Measurements from ENCODE around the gene MR1. TPM values are rescaled to one million over a fixed set of nuclear protein-coding genes. Genes with fewer than 3 reads are reported as not detected.

Gene MR1
- total RNA-seq, result 0.62 TPM

DNA sequence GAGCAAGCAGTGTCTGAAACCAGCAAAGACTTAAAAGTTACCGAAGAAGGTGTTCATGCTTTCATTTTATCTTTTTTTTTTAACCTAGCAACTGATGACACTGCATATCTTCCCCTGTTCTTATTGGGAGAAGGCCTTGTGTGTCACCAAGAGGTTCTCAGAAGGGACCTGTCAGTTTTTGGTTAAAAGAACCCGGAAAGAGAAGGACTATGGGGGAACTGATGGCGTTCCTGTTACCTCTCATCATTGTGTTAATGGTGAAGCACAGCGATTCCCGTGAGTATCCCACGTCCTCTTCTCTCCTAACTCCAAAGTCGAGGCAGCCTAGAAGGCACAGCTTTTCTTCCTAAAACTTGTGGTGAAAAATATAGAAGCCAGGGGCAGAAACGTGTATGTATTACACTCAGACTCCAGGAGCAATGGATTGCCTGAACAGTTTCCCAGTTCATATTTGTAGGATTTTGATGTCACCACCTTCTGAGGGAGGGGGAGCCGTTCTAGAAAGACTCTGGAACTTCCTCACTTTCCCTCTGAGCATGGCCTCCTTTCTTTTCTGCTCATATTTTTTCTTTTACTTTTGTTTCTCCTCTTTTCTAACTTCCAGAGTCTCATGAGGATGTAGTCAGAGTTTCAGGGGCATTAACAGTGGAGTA lies at the start of gene MR1:
MR1 (plus strand) TSS at position 185 of the 653 bp plus-strand sequence; CDS start at position 210, 25 bp downstream.
- DNase-seq, result no peak

DNA sequence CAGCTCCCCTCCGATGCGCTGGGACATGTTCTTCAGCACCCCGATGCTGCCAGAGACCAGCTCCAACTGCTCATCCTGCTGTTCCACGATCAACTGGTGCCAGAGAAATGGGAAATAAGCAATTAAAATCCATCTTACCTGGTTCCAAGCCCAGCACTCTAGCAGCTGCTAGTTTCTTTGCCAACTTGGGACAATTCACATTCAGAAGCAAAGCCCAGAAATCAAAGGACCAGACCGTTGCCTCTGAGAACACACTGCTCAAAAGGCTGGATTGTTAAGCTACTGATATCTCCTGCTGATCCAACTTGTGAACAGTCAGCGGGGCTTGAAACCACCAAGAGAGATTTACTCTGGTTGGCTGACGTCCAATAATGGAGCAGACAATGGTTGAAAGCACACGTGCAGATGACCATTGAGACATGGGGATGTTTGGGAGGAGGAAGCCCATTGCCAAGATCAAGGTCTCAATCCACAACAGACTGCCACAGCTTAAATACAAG lies 45.5 kb upstream of the MR1 start:
- no peak for DNase-seq

DNA sequence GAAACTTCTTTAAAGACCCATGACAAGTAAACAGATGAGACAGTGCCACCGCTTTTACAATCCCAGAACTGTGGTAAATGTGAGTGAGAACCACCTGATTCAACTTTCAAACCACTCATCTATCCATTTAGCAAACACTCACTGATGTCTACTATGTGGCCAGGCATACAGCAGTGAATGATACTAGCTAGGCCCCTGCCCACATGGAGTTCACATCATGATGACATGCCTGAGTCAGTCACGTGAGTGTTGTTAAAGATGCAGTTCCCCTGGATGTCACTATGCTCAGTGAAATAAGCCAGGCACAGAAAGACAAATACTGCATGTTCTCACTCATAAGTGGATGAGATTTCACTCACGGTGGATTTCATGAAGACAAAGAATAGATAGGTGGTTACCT lies 39.5 kb upstream of the MR1 start:
- no peak for DNase-seq

DNA sequence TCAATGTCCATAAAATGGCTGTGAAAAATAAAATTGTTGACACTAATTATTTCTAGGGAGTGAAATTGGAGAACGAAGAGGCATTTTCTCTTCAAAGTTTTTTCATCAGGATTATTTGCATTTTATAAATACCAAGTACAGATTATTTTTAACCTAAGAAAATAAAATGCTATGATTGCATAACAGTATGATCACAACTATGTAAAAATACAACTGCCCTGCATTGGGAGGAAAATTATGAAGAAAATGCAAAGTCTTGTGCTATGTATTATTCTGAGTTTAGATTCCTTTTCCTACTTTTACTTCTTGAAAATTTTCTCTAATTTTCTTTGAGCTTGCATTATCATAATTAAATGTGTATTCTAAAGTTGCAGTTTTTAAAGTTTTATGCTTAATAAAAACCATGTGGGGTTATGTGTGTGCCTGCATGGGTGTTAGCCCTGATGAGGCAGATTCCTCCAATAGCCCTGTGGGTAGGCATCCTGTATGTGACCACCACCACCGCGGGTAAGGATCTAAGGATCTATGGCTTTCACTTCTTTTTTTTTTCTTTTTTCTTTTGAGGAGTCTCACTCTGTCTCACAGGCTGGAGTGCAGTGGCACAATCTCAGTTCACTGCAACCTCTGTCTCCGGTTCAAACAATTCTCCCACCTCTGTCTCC lies 35.8 kb upstream of the MR1 start:
- no peak for DNase-seq

DNA sequence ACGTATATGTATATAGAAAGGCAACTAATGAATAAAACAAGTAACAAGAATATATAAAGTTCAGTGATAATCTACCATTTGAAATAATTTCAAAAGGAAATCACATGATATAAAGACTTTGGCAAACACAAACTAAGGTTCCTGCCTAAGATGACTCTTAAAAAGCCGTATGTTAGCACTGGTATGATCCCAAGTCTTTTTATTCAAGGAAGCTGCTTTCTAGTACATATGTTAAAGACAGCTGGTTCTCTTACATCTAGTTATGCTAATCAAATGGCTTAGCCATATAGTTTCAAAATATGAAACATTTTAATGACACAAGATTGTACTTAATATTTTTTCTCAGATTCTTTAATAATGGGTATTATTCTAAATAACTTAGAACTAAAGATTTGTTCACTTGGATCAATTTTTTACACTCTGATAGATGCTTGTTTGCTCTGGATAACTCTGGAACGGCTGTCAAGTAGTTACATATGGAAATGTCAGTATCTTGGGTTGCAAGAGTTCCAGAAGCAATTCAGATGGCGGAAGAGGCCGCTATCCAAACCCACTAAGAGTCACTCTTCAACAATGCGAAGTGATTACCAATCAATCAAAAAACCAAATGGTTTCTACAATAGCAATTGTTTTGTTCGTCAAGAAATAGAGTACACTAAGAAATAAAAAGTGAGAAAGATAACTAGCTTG lies 32.5 kb upstream of the MR1 start:
- DNase-seq, result no peak

DNA sequence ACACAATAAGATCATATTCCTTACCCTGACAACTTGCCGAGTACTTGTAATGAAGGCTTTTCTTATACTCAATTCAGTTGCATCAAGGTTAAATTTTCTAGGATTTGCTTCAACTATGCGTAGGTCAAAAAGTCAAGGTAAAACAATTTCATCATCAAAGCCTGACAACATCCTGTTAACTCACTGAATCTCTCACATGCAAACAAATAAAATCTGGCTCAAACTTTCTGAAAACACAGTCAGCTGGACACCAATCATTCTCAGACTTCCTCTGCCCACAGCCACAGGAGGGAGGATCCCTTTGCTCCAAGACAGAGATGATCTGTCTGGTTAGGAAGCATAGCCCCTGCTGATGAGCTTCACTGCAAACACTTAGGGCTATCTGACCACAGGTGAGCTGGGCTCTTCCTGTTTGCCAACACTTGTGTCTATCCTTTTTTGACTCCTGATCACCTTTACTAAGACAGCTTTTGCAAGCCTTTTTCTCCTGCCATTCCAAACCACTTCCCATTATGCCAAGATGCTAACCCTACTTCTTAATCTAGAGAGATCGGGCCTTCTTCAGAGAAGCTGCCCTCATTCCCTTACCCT lies 31.1 kb upstream of the MR1 start:
- no peak for DNase-seq

DNA sequence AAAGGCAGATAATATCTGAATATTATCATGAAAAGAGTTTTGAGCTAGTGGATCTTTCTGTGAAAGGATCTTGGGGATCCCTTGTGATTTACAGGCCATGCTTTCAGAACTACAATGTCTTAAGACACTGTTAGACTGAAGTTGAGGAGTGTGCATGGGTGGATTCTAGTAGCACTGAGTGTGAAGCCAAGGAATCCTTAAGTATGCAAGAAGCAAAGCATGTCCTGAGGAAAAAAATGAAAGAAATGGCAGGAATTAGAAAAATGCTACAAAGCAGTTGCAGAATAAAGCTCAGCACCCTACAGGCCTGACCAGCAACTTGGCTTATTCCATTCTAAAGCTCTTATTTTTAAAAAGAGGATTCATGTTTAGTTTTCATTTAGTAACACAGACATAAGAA lies 23.0 kb upstream of the MR1 start:
- DNase-seq, result no peak

DNA sequence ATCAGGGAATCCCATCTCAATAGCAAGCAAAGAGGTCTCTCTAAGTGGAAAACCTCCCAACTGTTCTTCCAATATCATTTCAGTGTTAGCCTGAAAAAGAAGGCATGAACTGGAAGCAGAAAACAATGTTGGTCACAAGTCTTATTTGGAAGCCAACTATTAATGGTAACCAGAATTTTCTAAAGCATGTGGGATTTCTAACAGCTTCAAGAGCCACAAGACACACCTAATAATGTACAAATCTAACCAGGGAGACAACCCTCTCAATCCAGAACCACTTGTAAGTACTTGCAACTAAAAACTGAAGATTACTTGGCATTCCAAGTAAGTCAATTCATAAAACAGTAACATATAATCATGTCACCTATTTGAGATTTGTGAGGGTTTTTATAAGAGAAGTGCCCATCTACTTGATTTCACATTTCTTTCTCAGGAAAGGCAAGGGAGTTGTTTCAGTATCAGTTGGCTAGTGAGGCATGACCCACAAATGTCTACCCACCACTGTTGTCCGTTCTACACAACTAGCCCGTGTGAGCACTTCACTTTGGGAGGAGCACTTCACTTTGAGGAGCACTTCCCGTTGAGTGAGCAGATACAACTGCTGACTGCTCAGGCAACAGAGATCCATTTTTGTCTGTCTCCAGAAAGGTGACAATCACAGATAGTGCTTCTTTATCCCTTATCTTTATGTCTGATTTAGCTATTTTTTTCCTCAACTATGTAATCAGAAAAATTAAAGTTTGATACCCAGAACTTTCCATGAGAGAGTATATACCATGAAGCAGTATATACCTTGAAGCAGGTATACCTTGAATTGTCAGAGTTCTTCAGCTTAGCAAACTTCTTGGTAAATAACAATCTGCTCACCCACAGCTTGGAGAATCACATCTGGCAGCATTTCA lies 22.2 kb upstream of the MR1 start:
- DNase-seq, result no peak

DNA sequence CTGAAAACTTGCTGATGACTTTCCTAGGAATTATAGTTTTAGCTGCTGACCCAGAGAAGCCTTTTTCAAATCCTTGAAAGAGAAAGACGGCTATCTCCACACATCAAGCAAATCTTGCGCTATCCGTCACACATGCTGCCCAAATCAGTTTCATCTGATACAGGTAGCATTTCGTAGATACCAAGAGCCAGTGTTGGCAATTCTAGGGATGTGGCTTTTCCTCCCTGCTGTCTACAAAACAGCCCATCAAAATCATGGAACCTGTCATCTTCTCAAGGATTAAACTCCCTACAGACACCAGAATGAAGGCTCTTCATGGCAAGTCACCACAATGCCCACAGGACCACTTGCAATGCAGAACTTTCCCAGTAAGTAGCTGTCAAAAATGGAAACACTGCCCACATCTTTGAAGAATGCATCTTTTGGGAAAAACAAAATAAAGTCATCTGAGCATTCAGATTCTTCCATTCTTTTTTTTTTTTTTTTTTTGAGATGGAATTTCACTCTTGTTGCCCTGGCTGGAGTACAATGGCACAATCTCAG lies 21.5 kb upstream of the MR1 start:
- DNase-seq, result no peak

DNA sequence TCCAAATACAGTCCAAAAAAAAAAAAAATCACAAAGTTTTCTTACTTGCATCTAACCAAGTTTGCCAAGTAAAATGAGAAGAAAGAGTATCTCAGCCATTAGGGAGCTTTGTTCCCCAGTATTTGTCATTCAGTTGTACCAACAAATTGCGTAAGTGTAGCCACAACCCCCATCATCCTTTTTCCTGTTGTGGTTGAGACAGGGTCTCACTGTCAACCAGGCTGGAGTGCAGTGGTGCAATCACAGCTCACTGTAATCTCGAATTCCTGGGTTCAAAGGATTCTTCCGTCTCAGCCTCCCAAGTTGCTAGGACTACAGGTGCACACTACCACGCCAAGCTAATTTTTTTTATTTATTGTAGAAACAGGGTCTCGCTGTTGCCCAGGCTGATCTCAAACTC lies 20.6 kb upstream of the MR1 start:
- DNase-seq, result no peak

DNA sequence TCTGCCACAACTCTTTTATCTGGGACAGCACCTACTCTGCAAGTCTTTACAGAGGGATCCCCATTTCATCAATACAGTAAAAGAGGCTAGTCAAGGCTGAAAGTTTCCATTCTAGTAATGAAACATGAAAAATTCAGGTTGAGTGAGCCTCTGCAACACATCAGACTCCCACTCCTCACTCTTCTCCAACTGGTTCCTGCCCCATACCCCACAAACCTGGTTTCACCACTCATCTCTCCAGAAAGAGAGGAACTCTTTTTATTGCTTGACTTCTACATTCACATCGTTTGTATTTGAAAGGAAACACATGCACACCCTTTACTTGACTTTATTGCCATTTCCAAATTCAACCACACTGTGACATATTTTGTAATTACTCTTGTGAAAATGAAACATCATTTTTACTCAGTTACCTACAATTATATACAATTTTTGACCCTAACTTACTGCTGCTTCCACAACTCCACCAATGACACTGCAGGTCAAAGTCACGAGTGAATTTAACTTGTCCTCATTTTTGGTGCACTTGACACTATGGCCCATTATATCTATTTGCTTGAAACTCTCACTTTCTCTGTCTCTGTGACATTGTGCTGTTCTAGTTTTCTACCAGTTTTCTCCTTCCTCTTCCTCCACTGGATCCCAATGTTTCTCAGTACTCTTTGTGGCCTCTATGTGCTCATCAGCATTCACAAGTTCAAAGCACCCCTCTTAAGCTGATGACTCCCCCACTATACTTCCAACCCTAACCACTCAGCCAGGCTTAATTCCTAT lies 19.1 kb upstream of the MR1 start:
- DNase-seq, result no peak

DNA sequence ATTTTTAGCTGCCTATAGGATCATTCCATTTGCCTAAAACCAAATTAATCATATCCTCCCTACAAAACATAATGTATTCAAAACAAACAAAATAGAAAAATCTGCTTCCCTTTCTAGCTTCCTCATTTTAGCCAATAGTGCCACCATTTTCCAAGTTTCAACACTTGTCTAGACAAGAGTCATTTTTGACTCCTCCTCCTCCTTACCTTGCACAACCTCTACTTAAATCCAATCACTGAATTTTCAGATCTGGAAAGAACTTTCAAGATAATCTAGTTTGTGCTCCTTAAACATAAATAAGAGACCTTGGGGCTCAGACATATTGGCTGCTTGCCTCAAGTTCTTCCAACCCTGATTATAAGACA lies 18.6 kb upstream of the MR1 start:
- no peak for DNase-seq

DNA sequence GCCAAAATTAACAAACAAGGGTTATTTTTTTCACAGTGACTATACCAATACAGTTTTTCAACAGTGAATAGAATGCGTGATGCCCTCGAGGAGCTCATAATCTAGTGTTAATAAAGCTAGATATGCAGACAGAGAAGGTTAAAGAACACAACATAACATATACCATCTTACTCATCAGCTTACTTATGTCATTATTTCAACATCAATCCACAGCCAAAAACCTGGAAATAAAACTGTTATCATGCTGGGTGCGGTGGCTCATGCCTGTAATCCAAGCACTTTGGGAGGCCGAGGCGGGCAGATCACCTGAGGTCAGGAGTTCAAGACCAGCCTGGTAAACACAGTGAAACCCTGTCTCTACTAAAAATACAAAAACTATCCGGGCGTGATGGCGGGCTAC lies 17.2 kb upstream of the MR1 start:
- no peak for DNase-seq

DNA sequence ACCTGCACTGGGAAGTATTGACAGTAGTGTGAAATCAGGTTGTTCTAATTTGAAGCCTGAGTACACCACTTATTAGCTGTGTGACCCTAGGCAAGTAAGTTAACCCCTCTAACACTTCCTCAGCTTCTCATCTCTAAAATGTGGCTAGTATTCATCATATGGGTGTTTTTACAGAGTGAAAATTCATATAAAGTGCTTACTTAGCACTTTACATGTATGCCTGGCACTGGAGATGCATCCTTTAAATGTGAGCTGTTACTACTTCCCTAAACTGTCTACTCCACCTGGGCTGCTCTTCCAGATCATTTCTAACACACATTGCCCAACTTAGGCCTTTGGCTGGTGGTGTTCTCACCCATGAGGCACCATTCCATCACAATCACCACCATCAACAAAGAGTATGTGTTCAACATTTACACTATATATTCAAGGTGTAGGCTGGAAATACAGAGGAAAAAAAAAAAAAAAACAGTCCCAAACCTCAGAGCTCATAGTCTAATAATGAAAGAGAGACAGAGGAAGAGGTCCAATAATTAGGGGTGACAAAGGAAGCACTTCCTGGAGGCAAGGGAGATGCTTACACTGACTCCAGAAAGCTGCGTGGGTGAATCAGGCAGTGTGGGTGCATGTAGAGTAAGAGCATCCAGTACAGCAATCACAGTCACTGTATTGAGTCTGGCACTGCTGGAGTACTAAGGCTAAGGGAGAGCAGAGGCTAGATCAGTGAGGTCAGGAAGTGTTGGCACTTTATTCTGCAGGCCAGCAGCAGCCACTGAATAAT lies 14.7 kb upstream of the MR1 start:
- no peak for DNase-seq

DNA sequence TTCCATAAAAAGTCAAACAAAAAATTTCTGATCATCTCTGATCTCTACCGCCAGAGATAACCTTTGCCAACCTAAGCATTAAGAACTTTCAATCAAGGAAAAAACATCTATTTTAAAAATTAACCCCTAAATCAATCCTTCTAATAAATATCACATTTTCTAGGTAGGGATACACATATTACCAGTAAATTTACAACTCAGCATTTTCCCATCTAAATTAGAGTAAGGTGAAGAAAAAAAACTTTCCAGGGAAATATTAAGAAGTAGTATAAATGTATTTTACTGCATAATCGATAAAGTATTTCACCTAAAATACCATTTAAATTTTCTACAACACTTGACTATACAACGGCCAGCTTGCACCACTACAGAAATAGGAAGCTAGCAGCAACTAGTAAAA lies 12.6 kb upstream of the MR1 start:
- DNase-seq, result no peak

DNA sequence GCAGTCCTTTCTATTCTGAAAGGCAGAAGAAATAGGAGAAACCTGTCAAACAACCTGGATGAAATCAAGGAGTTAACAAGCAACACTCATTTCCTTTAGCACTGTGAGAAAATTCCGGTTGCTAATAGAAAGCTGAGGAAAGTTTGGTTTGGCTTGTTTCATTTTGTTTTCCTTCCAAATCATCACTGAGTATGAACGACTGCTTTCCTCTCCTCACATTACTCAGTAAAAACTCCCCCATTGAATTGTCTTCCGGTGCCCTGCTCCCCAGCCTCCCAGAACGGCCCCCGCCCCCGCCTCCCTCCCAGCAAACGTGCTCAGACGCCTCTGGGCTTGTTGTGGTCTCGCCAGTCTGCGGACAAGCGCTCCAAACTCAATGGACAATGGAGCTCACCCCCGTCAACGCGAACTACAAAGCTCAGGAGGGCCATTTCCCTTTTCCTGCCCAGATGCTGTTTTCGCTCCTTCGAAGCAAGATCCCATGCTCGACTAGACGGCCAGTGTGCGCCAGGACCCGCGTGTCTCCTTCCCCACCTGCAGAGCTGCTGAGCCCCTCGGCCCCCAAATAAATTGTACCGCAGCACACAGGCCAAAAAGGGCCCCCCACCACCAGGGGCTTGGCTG lies 11.9 kb upstream of the MR1 start:
- peak; percentile 66 for DNase-seq

DNA sequence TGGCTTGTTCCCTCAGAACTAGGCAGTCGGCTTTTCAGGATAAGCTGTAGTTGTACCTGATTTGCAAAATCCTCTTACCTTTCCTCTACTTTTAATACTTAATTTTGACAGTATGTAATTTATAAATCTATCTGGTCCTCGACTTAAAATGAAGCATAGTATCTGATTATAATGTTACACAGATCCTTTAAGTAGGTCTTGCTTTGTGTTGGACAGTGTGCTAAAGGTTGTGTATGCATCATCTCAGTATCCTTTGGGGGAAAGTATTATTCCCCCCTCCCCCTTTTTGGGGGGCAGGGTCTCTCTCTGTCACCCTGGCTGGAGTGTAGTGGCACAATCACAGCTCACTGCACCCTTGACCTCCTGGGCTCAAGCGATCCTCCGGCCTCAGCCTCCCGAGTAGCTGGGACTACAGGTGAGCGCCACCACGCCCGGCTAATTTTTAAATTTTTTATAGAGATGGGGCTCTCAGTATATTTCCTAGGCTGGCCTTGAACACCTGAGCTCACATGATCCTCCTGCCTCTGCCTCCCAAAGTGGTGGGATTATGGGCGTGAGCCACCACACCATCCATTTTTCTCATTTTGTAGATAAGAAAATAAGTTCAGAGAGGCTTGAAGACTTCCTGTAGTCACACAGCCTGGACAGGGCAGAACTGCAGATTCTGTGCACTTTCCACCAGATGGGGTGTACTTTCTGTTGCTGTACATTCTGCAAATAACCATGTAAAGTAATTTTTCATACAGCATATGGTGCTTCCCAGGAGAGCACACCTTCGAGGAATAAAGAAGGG lies 10.3 kb upstream of the MR1 start:
- DNase-seq, result no peak

DNA sequence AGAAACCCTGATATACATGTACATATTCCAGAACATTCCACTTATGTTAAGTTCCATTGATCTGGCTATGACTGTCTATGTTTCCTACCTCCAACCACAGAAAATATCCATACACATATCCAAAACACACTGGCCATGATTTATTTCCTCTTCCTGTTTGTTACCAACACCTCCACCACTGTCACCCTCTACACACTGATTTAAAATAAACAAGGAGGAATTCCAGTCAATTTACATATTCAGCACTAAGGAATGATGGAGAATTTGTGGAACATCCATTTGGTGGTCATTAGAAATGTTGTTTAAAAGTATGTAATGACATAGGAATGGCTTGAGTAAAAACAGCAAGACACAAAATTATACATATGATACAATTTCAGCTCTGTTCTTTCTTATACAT lies 5.6 kb upstream of the MR1 start:
- no peak for DNase-seq

DNA sequence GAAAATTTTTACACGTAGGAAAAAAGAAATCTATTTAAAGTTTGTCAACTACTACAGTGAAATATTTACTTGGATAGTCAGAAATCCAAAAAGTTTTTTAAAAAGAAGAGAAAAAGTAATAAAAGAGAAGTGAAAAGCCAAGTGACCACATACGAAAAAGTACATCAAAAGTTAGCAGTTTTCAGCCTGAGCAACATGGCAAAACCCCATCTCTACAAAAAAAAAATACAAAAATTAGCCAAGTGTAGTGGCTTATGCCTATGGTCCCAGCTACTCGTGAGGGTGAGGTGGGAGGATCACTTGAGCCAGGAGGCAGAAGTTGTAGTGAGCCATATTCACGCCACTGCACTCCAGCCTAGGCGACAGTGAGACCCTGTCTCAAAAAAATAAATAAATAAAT lies 5.2 kb upstream of the MR1 start:
- no peak for DNase-seq

All from occipital lobe (tissue), 2 donors.